HepG2 (cell line): ENCODE results near the gene ZFYVE28. TPM values are rescaled to one million over a fixed set of nuclear protein-coding genes. Genes with fewer than 3 reads are reported as not detected.
A peak's percentile ranks its signal among the peaks of the same experiment; 100 is the strongest.

Experiments used
- AGO1 ChIP-seq: fragments of 200-400 bp; formaldehyde crosslinking; IDR thresholded peaks from 2 replicates; pipeline ENCODE4 v1.6.1; 2017; ENCODE audit warnings: mild to moderate bottlenecking, low read depth, low read length, moderate library complexity; ENCODE audit not compliant: poor library complexity, severe bottlenecking
- ARNTL ChIP-seq: sonication (generic); formaldehyde crosslinking; IDR thresholded peaks from 2 replicates; pipeline ENCODE4 v1.4.0; 2020; ENCODE audit warnings: mild to moderate bottlenecking, missing genetic modification reagents
- ATF5 ChIP-seq: sonication (generic); formaldehyde crosslinking; IDR thresholded peaks from 2 replicates; pipeline ENCODE4 v1.4.0; 2020; ENCODE audit warnings: mild to moderate bottlenecking, low read depth, missing genetic modification reagents
- DBP ChIP-seq: sonication (generic); formaldehyde crosslinking; IDR thresholded peaks from 2 replicates; pipeline ENCODE4 v1.4.0; 2020; ENCODE audit warnings: missing genetic modification reagents; ENCODE audit errors: not compliant biosample characterization
- ETV6 ChIP-seq: sonication (generic); formaldehyde crosslinking; conservative IDR thresholded peaks from 2 replicates; pipeline ENCODE4 v1.4.0; 2020; ENCODE audit warnings: missing genetic modification reagents
- FOXM1 ChIP-seq: sonication (generic); formaldehyde crosslinking; IDR thresholded peaks from 2 replicates; pipeline ENCODE4 v1.5.0; 2020; ENCODE audit warnings: missing genetic modification reagents
- KIAA2018 ChIP-seq: sonication (generic); formaldehyde crosslinking; IDR thresholded peaks from 2 replicates; pipeline ENCODE4 v1.5.0; 2020; ENCODE audit warnings: mild to moderate bottlenecking, missing genetic modification reagents, borderline replicate concordance
- MAZ ChIP-seq, 2 experiments: sonication (generic) in 1 of 2; formaldehyde crosslinking in 1 of 2; IDR thresholded peaks; 2 replicates each; pipeline versions ENCODE4 v1.5.0 to v1.6.1; 2012 to 2020; ENCODE audit warnings: low read depth in 2 of 2, mild to moderate bottlenecking in 2 of 2, borderline replicate concordance in 1 of 2, improper control_type of control experiment in 1 of 2, low read length in 1 of 2, missing genetic modification reagents in 1 of 2, moderate library complexity in 1 of 2
- MYNN ChIP-seq: sonication (generic); formaldehyde crosslinking; IDR thresholded peaks from 2 replicates; pipeline ENCODE4 v1.4.0; 2020; ENCODE audit warnings: mild to moderate bottlenecking, low read depth, missing genetic modification reagents
- NCOA1 ChIP-seq: sonication (generic); formaldehyde crosslinking; IDR thresholded peaks from 2 replicates; pipeline ENCODE4 v1.9.0; 2021; ENCODE audit warnings: missing genetic modification reagents
- NFRKB ChIP-seq: fragments of 450-650 bp; IDR thresholded peaks from 2 replicates; pipeline ENCODE4 v1.6.1; 2017
- PRMT3 ChIP-seq: sonication (generic); formaldehyde crosslinking; IDR thresholded peaks from 2 replicates; pipeline ENCODE4 v1.8.1; 2022; ENCODE audit warnings: low read depth, mild to moderate bottlenecking, moderate library complexity, missing genetic modification reagents, borderline replicate concordance
- SMAD3 ChIP-seq: sonication (generic); formaldehyde crosslinking; IDR thresholded peaks from 2 replicates; pipeline ENCODE4 v1.4.0; 2020; ENCODE audit warnings: missing genetic modification reagents
- TBX2 ChIP-seq: sonication (generic); formaldehyde crosslinking; IDR thresholded peaks from 2 replicates; pipeline ENCODE4 v1.5.0; 2020; ENCODE audit warnings: missing genetic modification reagents, mild to moderate bottlenecking, borderline replicate concordance
- YY1 ChIP-seq: IDR thresholded peaks from 2 replicates; pipeline ENCODE4 v1.6.1; 2011; ENCODE audit warnings: low read length, low read depth, moderate library complexity, mild to moderate bottlenecking; ENCODE audit not compliant: insufficient read depth, insufficient replicate concordance
- ZFP62 ChIP-seq: sonication (generic); formaldehyde crosslinking; IDR thresholded peaks from 2 replicates; pipeline ENCODE4 v1.4.0; 2020; ENCODE audit warnings: missing genetic modification reagents
- ZNF605 ChIP-seq: sonication (generic); formaldehyde crosslinking; IDR thresholded peaks from 2 replicates; pipeline ENCODE4 v1.8.0; 2022; ENCODE audit warnings: mild to moderate bottlenecking, missing genetic modification reagents
- ZNF891 ChIP-seq: sonication (generic); formaldehyde crosslinking; IDR thresholded peaks from 2 replicates; pipeline ENCODE4 v1.5.0; 2020; ENCODE audit warnings: mild to moderate bottlenecking, missing genetic modification reagents
- polyA plus RNA-seq, 8 experiments: library from polyadenylated mRNA; depleted of rRNA in 3 of 8; stranded (reverse) in 7 of 8; unstranded in 1 of 8; fragments of >200 nt; fragmentation: Illumina TruSeq in 4 of 8; extraction: Trizol in 4 of 8; gene quantifications; 2 replicates each; pipeline versions ENCODE4 v1.2.1 to v1.2.3, GENCODE V29; 2011 to 2016; ENCODE audit warnings: low read depth in 4 of 8, missing spikeins in 1 of 8, mixed read lengths in 1 of 8; ENCODE audit not compliant: insufficient read depth in 1 of 8
- total RNA-seq, 5 experiments: library from RNA; depleted of rRNA; stranded (reverse); fragments of >200 nt; fragmentation: Illumina TruSeq; extraction: Trizol; gene quantifications; 2 replicates each; pipeline ENCODE4 v1.2.3, GENCODE V29; 2016; ENCODE audit warnings: low read depth in 1 of 5

ZFYVE28 gene
- total and polyA plus RNA-seq, 2 of the 13 experiments (the other 11 are each of a cell fraction or from before 2014, with no cell fraction given): 0.12 to 0.22 TPM

DNA sequence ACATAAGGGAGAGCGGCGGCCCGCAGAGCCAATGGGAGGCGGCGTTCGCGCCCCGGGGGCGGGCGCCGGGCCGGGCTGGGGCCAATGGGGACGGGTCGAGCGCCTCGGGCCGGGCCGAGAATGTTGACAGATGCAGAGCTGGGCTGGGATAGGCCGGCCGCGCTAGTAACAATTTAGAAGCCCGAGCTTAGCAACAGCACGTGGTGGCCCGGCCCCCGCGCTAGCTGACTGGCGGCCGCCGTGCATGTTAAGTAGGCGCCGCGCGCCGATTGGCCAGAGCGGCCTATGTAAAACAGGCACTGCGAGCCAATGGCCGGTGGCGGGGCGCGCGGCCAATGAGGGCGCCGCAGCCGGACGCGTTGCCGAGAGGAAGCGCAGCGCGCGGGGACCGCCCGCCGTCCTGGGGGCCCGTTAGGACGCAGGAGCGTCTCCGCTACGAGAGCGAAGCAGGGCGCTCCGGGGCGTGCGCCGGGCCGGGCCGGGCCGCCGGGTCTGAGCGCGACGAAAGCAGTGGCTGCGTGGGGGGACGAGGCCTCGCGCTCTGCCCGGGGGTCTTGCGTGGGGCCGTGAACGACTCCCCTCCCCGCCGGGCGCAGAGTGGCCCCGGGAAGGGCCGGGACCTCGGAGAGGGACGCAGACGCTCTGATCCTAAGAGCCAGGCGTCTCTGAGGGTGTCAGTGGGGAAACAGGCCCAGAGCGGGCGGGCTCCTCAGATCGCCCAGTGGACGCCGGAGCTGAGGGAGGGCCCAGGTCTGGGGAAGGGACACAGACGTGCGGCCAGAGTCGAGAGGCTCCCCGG is 156.1 kb downstream of the ZFYVE28 start (continued):
- TF ChIP-seq ATF5 (CRISPR knock-in tag): no peak; the same call in 1 of the 2 replicates
- peak; percentile 52; the same call in 1 of the 2 replicates for TF ChIP-seq ZNF891 (CRISPR knock-in tag)
- TF ChIP-seq AGO1: no peak
- no peak for TF ChIP-seq ZFP62 (CRISPR knock-in tag)
- no peak for TF ChIP-seq NFRKB
- TF ChIP-seq PRMT3 (CRISPR knock-in tag): 0 out of 2 replicates have a peak, but pooled peaks have one; percentile 69
- no peak; the same call in 1 of the 2 replicates for TF ChIP-seq NCOA1
- peak; percentile 66; the same call in 1 of the 2 replicates for TF ChIP-seq ETV6 (CRISPR knock-in tag)
- TF ChIP-seq SMAD3 (CRISPR knock-in tag): peak; percentile 38; the same call in 1 of the 2 replicates
- TF ChIP-seq KIAA2018: no peak
- no peak for TF ChIP-seq DBP
- TF ChIP-seq YY1: peak; percentile 48
- TF ChIP-seq FOXM1: no peak
- TF ChIP-seq TBX2 (CRISPR knock-in tag): peak; percentile 59; the same call in 1 of the 2 replicates
- TF ChIP-seq ZNF605 (CRISPR knock-in tag): peak; percentile 88
- no peak for TF ChIP-seq MYNN (CRISPR knock-in tag)
- TF ChIP-seq MAZ (IDR thresholded peaks at IDR 0.05; ENCODE audit: borderline replicate concordance, low read depth, low read length): no peak; the same call in 1 of the 2 replicates
- TF ChIP-seq MAZ (CRISPR knock-in tag; IDR thresholded peaks at IDR 0.05; ENCODE audit: low read depth): peak; percentile 79; the same call in 1 of the 2 replicates
- 0 out of 2 replicates have a peak, but pooled peaks have one; percentile 18 for TF ChIP-seq ARNTL
